H1 (cell line): Measurements from ENCODE around the gene RNU1-4. TPM values are rescaled to one million over a fixed set of nuclear protein-coding genes. Genes with fewer than 3 reads are reported as not detected.
"Not testable (repeated sequence)": the region's sequence is repeated elsewhere in the genome, so short reads cannot be mapped to it uniquely, and the experiment has no call there.

Experiments
- CTCF ChIA-PET: fragments of 300-600 bp; sonication (Branson Sonifier 250); formaldehyde crosslinking; loops from one replicate; lab custom pipeline; 2021; ENCODE audit not compliant: partially characterized antibody; lab: Charles Lee
- POLR2A ChIA-PET: fragments of 300-600 bp; sonication (Branson Sonifier 250); formaldehyde crosslinking; loops from one replicate; lab custom pipeline; 2021; ENCODE audit warnings: inconsistent platforms; ENCODE audit not compliant: partially characterized antibody; lab: Charles Lee
- DNase-seq, 2 experiments: peaks; one replicate each; pipeline versions ENCODE4 v3.0.0 to v3.0.0-alpha.2; 2010 to 2022; ENCODE audit warnings: low spot score in 2 of 2, low read depth in 1 of 2, mixed read lengths in 1 of 2
- FAIRE-seq: peaks from 2 replicates; lab custom pipeline; 2011; peaks lifted over from hg19 to GRCh38; lab: Jason Lieb, UNC
- H2AFZ ChIP-seq: 2 replicates; pipeline ENCODE4 v1.8.1; 2012; ENCODE audit warnings: low read length, inconsistent platforms
- H2AK5ac ChIP-seq: 2 replicates; pipeline ENCODE4 v1.6.1; 2013; ENCODE audit warnings: low read depth, low read length
- H2BK120ac ChIP-seq: replicated peaks from 2 replicates; pipeline ENCODE3; 2013; ENCODE audit warnings: low read depth, low read length, inconsistent platforms
- H2BK12ac ChIP-seq: 2 replicates; pipeline ENCODE4 v1.6.1; 2013; ENCODE audit warnings: low read depth, low read length
- H2BK15ac ChIP-seq: 2 replicates; pipeline ENCODE4 v1.6.1; 2013; ENCODE audit warnings: low read length
- H2BK20ac ChIP-seq: 2 replicates; pipeline ENCODE4 v1.6.1; 2013; ENCODE audit warnings: low read length
- H2BK5ac ChIP-seq: 2 replicates; pipeline ENCODE4 v1.6.1; 2013; ENCODE audit warnings: low read depth, low read length
- H3K14ac ChIP-seq: 2 replicates; pipeline ENCODE4 v1.6.1; 2013; ENCODE audit warnings: inconsistent platforms; ENCODE audit not compliant: insufficient read length
- H3K18ac ChIP-seq: 2 replicates; pipeline ENCODE4 v1.6.1; 2013; ENCODE audit warnings: low read length; ENCODE audit errors: extremely low read depth
- H3K23ac ChIP-seq: 2 replicates; pipeline ENCODE4 v1.6.1; 2013; ENCODE audit warnings: inconsistent platforms; ENCODE audit not compliant: insufficient read length
- H3K23me2 ChIP-seq: 2 replicates; pipeline ENCODE4 v1.6.1; 2013; ENCODE audit warnings: low read depth, low read length
- H3K27ac ChIP-seq: 2 replicates; pipeline ENCODE4 v1.6.1; 2011; ENCODE audit warnings: low read depth, low read length, inconsistent platforms
- H3K27me3 ChIP-seq, 4 experiments: replicated peaks in 1 of 4; 1 replicate in 1 of 4; 2 replicates in 3 of 4; pipeline versions ENCODE4 v1.6.1 to v1.8.1; 2011 to 2013; ENCODE audit warnings: low read length in 3 of 4, mild to moderate bottlenecking in 3 of 4, inconsistent platforms in 2 of 4, mixed read lengths in 2 of 4, moderate library complexity in 1 of 4; ENCODE audit not compliant: control insufficient read depth in 3 of 4, insufficient read depth in 3 of 4; ENCODE audit errors: extremely low read depth in 1 of 4
- H3K36me3 ChIP-seq, 4 experiments: 2 replicates each; pipeline versions ENCODE4 v1.6.1 to v1.8.1; 2011 to 2013; ENCODE audit warnings: mild to moderate bottlenecking in 4 of 4, low read length in 3 of 4, moderate library complexity in 2 of 4, control low read depth in 1 of 4, inconsistent platforms in 1 of 4; ENCODE audit not compliant: insufficient read depth in 4 of 4, control insufficient read depth in 2 of 4
- H3K4ac ChIP-seq: replicated peaks from 2 replicates; pipeline ENCODE3; 2013; ENCODE audit warnings: low read length, low read depth, mixed read lengths, inconsistent platforms; ENCODE audit not compliant: insufficient read length
- H3K4me1 ChIP-seq, 4 experiments: replicated peaks in 1 of 4; 1 replicate in 1 of 4; 2 replicates in 3 of 4; pipeline versions ENCODE4 v1.6.1 to v1.8.1; 2011 to 2013; ENCODE audit warnings: low read length in 3 of 4, inconsistent platforms in 2 of 4, mixed read lengths in 1 of 4; ENCODE audit not compliant: insufficient read depth in 4 of 4, control insufficient read depth in 3 of 4
- H3K4me2 ChIP-seq, 2 experiments: 2 replicates each; pipeline versions ENCODE4 v1.6.1 to v1.8.1; 2011 to 2013; ENCODE audit warnings: low read depth in 2 of 2, low read length in 2 of 2, control low read depth in 1 of 2, inconsistent platforms in 1 of 2, mild to moderate bottlenecking in 1 of 2; ENCODE audit not compliant: insufficient read depth in 1 of 2
- H3K4me3 ChIP-seq, 4 experiments: fragments of 200-600, 300-600 bp in 1 of 4; sonication (generic), shearing (Covaris generic), sonication (Bioruptor Twin) in 1 of 4; 2 replicates each; pipeline versions ENCODE4 v1.5.1 to v1.8.1; 2011 to 2016; ENCODE audit warnings: low read length in 4 of 4, low read depth in 3 of 4, control low read depth in 2 of 4, inconsistent platforms in 2 of 4, mild to moderate bottlenecking in 2 of 4, mixed read lengths in 1 of 4, moderate library complexity in 1 of 4; ENCODE audit not compliant: insufficient read depth in 2 of 4; ENCODE audit errors: extremely low read depth in 1 of 4
- H3K56ac ChIP-seq: replicated peaks from 2 replicates; pipeline ENCODE3; 2013; ENCODE audit warnings: low read depth, mild to moderate bottlenecking, mixed read lengths, low read length, inconsistent platforms; ENCODE audit not compliant: insufficient read length
- H3K79me1 ChIP-seq: 2 replicates; pipeline ENCODE4 v1.6.1; 2013; ENCODE audit warnings: low read depth, low read length, control low read depth
- H3K79me2 ChIP-seq, 2 experiments: 2 replicates each; pipeline versions ENCODE4 v1.6.1 to v1.8.1; 2012 to 2013; ENCODE audit warnings: low read length in 2 of 2, mild to moderate bottlenecking in 2 of 2, inconsistent platforms in 1 of 2; ENCODE audit not compliant: insufficient read depth in 2 of 2, control insufficient read depth in 1 of 2
- H3K9ac ChIP-seq, 4 experiments: replicated peaks in 1 of 4; 1 replicate in 1 of 4; 2 replicates in 3 of 4; pipeline versions ENCODE4 v1.6.1 to v1.8.1; 2011 to 2013; ENCODE audit warnings: low read depth in 3 of 4, low read length in 3 of 4, control low read depth in 2 of 4, mild to moderate bottlenecking in 2 of 4, moderate library complexity in 2 of 4, inconsistent platforms in 1 of 4; ENCODE audit errors: extremely low read depth in 1 of 4
- H3K9me3 ChIP-seq, 2 experiments: 2 replicates each; pipeline versions ENCODE4 v1.6.1 to v1.8.1; 2012 to 2013; ENCODE audit warnings: mild to moderate bottlenecking in 2 of 2, moderate library complexity in 2 of 2, control low read depth in 1 of 2, inconsistent platforms in 1 of 2, low read depth in 1 of 2, low read length in 1 of 2, mixed read lengths in 1 of 2; ENCODE audit not compliant: insufficient read depth in 2 of 2
- H4K20me1 ChIP-seq, 2 experiments: replicated peaks in 1 of 2; 2 replicates each; pipeline versions ENCODE3 to v1.8.1; 2011 to 2013; ENCODE audit warnings: inconsistent platforms in 2 of 2, low read length in 2 of 2, mild to moderate bottlenecking in 1 of 2; ENCODE audit not compliant: insufficient read depth in 2 of 2, control insufficient read depth in 1 of 2
- H4K5ac ChIP-seq: 2 replicates; pipeline ENCODE4 v1.6.1; 2013; ENCODE audit warnings: low read length, low read depth, mixed read lengths, inconsistent platforms; ENCODE audit not compliant: insufficient read length
- H4K8ac ChIP-seq: 2 replicates; pipeline ENCODE4 v1.8.0; 2013; ENCODE audit warnings: mild to moderate bottlenecking, moderate library complexity, low read length, inconsistent platforms; ENCODE audit not compliant: insufficient read depth; ENCODE audit errors: extremely low read depth
- H4K91ac ChIP-seq: replicated peaks from 2 replicates; pipeline ENCODE3; 2013; ENCODE audit warnings: low read length, mixed read lengths, inconsistent platforms; ENCODE audit not compliant: insufficient read length
- WGBS, 2 experiments: shearing (Covaris generic) in 1 of 2; methylation state at CpG; one replicate each; pipeline versions ENCODE4 v1.1.6 to v1.1.7; 2013 to 2015; ENCODE audit warnings: low lambda C conversion rate in 2 of 2, mixed read lengths in 2 of 2, inconsistent platforms in 1 of 2, low coverage in 1 of 2, missing lambda C conversion rate in 1 of 2; ENCODE audit not compliant: insufficient replicate concordance in 2 of 2, insufficient coverage in 1 of 2, insufficient read length in 1 of 2; ENCODE audit errors: extremely low coverage in 1 of 2, missing lambda C conversion rate in 1 of 2; 5-methylcytosine and 5-hydroxymethylcytosine counted together
- polyA plus RNA-seq, 7 experiments: library from polyadenylated mRNA; depleted of rRNA in 3 of 7; stranded (reverse) in 5 of 7; unstranded in 2 of 7; fragments of >200 nt in 5 of 7; fragments of 200-250 nt in 2 of 7; gene quantifications; 1 replicate in 5 of 7; 2 replicates in 1 of 7; 4 replicates in 1 of 7; pipeline versions ENCODE4 v1.2.1 to v1.2.3, GENCODE V29; 2011 to 2013; ENCODE audit warnings: missing spikeins in 2 of 7, mixed read lengths in 2 of 7
- total RNA-seq: library from RNA; stranded (reverse); fragmentation: NEBNext Ultra II Directional; extraction: Animal tissue kit (Norgen Biotek cat#: 25700); gene quantifications from 2 replicates; pipeline ENCODE4 v1.2.1, GENCODE V29; 2021

Gene RNU1-4
- total and polyA plus RNA-seq, 2 of the 8 experiments (the other 6 are each of a cell fraction or from before 2014, with no cell fraction given) = 145 to 1,303 TPM

DNA sequence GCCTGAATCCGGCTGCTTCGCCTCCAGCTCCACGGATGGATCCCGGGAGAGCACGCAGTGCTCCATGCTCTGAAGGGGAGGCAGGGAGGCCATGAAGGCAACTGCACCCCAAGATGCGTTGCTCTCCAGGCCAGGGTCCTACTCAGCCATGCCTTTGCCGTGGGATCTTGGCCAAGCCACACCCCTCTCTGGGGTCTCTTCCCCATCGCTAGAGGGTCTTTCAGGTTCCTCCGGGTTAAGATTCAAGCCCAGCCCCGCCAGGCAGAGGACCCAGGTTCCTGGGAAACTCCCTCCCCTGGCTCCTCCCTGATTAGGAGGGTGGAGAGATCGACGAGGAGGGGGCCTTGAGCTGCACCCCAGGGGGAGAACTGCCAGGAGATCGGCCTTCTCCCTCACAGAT is 36.2 kb upstream of the RNU1-4 start:
- not testable (repeated sequence) for H3K4ac ChIP-seq, H2BK120ac ChIP-seq, H3K4me3 ChIP-seq, H4K5ac ChIP-seq, H3K4me1 ChIP-seq, H2BK5ac ChIP-seq, H2AFZ ChIP-seq, H4K8ac ChIP-seq, H3K23ac ChIP-seq, H3K9ac ChIP-seq, FAIRE-seq, H3K4me2 ChIP-seq, H3K79me2 ChIP-seq, H2BK20ac ChIP-seq, H2BK15ac ChIP-seq, H3K56ac ChIP-seq, H3K9me3 ChIP-seq, H2BK12ac ChIP-seq, H3K14ac ChIP-seq, H3K79me1 ChIP-seq, H3K18ac ChIP-seq, H2AK5ac ChIP-seq, H3K36me3 ChIP-seq, DNase-seq, H3K23me2 ChIP-seq, H4K91ac ChIP-seq, H3K27me3 ChIP-seq, H4K20me1 ChIP-seq, H3K27ac ChIP-seq
- 90% methylated on average over 6 of the region's 13 CpGs; no CpG with 5 or more reads in 1 of the 2 experiments for WGBS, 2 experiments
- ChIA-PET CTCF (interaction anchor here (0.7 to 29.9 kb wide), 7 partner anchors 6 to 288 kb away, joined by 4 to 723 read pairs (median 12); partner anchors contain the start of gene NBPF1), POLR2A (interaction anchor here (1.3 to 6.8 kb wide), 3 partner anchors 10 to 84 kb away, joined by 4 to 52 read pairs (median 6); no protein-coding TSS in a partner anchor)
